Natural killer cell (primary cell): Measurements from ENCODE around the gene AHNAK2. TPM values are rescaled to one million over a fixed set of nuclear protein-coding genes. Genes with fewer than 3 reads are reported as not detected.

Experiments
- ATAC-seq, 3 donors: fragments of 150-1000 bp in 2 of 3; fragments of 200-7000 bp in 1 of 3; cut with Tn5 transposase; 1 replicate in 1 of 3; 2 replicates in 2 of 3; pipeline ENCODE4 v1.10.0; 2021; ENCODE audit warnings: mild to moderate bottlenecking in 2 of 3, moderate library complexity in 2 of 3
- DNase-seq, 2 donors: peaks; one replicate each; pipeline versions ENCODE4 v3.0.0 to v3.0.0-alpha.2; 2013 to 2021; ENCODE audit warnings: mixed read lengths in 1 of 2
- H3K27ac ChIP-seq: one replicate; pipeline ENCODE4 v1.5.1; 2013; ENCODE audit warnings: mild to moderate bottlenecking, low read length
- H3K27me3 ChIP-seq: one replicate; pipeline ENCODE4 v1.6.1; 2013; ENCODE audit warnings: low read length; ENCODE audit not compliant: control insufficient read depth, insufficient read depth
- H3K36me3 ChIP-seq: one replicate; pipeline ENCODE4 v1.6.1; 2013; ENCODE audit warnings: low read length; ENCODE audit not compliant: control insufficient read depth, insufficient read depth
- H3K4me1 ChIP-seq: one replicate; pipeline ENCODE4 v1.6.1; 2013; ENCODE audit warnings: low read length; ENCODE audit not compliant: control insufficient read depth, insufficient read depth
- H3K4me3 ChIP-seq: one replicate; pipeline ENCODE4 v1.5.1; 2013; ENCODE audit warnings: low read length
- H3K9me3 ChIP-seq: one replicate; pipeline ENCODE4 v1.6.1; 2013; ENCODE audit warnings: low read length; ENCODE audit not compliant: control insufficient read depth, insufficient read depth
- H3K27ac Mint-ChIP-seq, 2 donors: one replicate each; pipeline ENCODE4 v1.8.0; 2022; ENCODE audit warnings: mild to moderate bottlenecking in 2 of 2, mixed read lengths in 2 of 2, moderate library complexity in 1 of 2
- H3K27me3 Mint-ChIP-seq, 2 donors: one replicate each; pipeline ENCODE4 v1.8.0; 2022; ENCODE audit warnings: low read depth in 2 of 2, mixed read lengths in 2 of 2
- H3K36me3 Mint-ChIP-seq: one replicate; pipeline ENCODE4 v1.8.0; 2022; ENCODE audit warnings: mixed read lengths
- H3K4me1 Mint-ChIP-seq, 2 donors: one replicate each; pipeline ENCODE4 v1.8.0; 2022; ENCODE audit warnings: mixed read lengths in 2 of 2
- H3K4me3 Mint-ChIP-seq: one replicate; pipeline ENCODE4 v1.8.0; 2022; ENCODE audit warnings: mild to moderate bottlenecking, moderate library complexity, mixed read lengths
- H3K9me3 Mint-ChIP-seq, 2 donors: one replicate each; pipeline ENCODE4 v1.8.0; 2022; ENCODE audit warnings: mixed read lengths in 2 of 2
- CTCF ChIP-seq: fragments of 200-600 bp; IDR thresholded peaks from one replicate; pipeline ENCODE4 v1.8.0; 2022; ENCODE audit warnings: antibody characterized with exemption
- WGBS: methylation state at CpG from one replicate; pipeline ENCODE4 v1.1.7; 2013; ENCODE audit warnings: missing lambda C conversion rate; ENCODE audit not compliant: insufficient coverage; 5-methylcytosine and 5-hydroxymethylcytosine counted together
- intact Hi-C: fragments of 100-400 bp; cut with micrococcal nuclease; formaldehyde crosslinking; loops from one replicate; pipeline ENCODE4 v1.14.2; 2022
- total RNA-seq, 4 donors: library from RNA; stranded (reverse); fragments of 120-200 nt in 1 of 4; gene quantifications; one replicate each; pipeline versions ENCODE4 v1.2.3 to v1.2.4, GENCODE V29; 2013 to 2022

Gene AHNAK2
- total RNA-seq, 3 donors from 2014 or later (not counting 1 experiment from before 2014, with no cell fraction given): 0.05 TPM; not detected in 2

- TF ChIP-seq CTCF: no peak
- Histone ChIP-seq H3K27me3 (no peaks in the 10 kb centered on the region), H3K27ac (no peak overlapping the region), H3K9me3 (no peaks in the 10 kb centered on the region), H3K4me3 (no peak overlapping the region), H3K36me3 (peaks cover 26% of the 10 kb centered on the region), H3K4me1 (peaks cover 20% of the 10 kb centered on the region)
- Mint-ChIP-seq H3K36me3 (no peaks in the 10 kb centered on the region), H3K27ac (no peak overlapping the region), H3K9me3 (no peaks in the 10 kb centered on the region), H3K27me3 (no peaks in the 10 kb centered on the region), H3K4me1 (peaks cover 16 to 37% of the 10 kb centered on the region in 2 donors), H3K4me3 (no peak overlapping the region)
- intact Hi-C loops: no loop called here
- WGBS: 87% methylated on average over 17 of the region's 17 CpGs
- ATAC-seq (no peak), DNase-seq (no peak)
These were observed 32.7 kb upstream of the AHNAK2 start for GRCh38 chr14:105010891-105011291.

- intact Hi-C loops: no loop called here
- H3K4me1 ChIP-seq: peaks cover 12% of the 10 kb centered on the region
- peaks cover 26% of the 10 kb centered on the region for H3K36me3 ChIP-seq
- no peak for TF ChIP-seq CTCF
- ATAC-seq: no peak
- no peaks in the 10 kb centered on the region for H3K36me3 Mint-ChIP-seq
- WGBS: 89% methylated on average over 4 of the region's 4 CpGs
- no peak overlapping the region for H3K27ac Mint-ChIP-seq
- H3K4me1 Mint-ChIP-seq: peaks cover 11 to 29% of the 10 kb centered on the region in 2 donors
- no peak overlapping the region for H3K4me3 Mint-ChIP-seq
- no peak for DNase-seq
- H3K4me3 ChIP-seq: no peak overlapping the region
- no peak overlapping the region for H3K27ac ChIP-seq
- H3K27me3 ChIP-seq: no peaks in the 10 kb centered on the region
- H3K9me3 ChIP-seq: no peaks in the 10 kb centered on the region
- no peaks in the 10 kb centered on the region for H3K27me3 Mint-ChIP-seq
- H3K9me3 Mint-ChIP-seq: no peaks in the 10 kb centered on the region
These were observed 31.9 kb upstream of the AHNAK2 start for GRCh38 chr14:105010106-105010505.

GRCh38 chr14:105007593-105008264 lies 29.6 kb upstream of the AHNAK2 start:
- Histone ChIP-seq H3K27ac (no peak overlapping the region), H3K9me3 (no peaks in the 10 kb centered on the region), H3K36me3 (peaks cover 26% of the 10 kb centered on the region), H3K27me3 (no peaks in the 10 kb centered on the region), H3K4me3 (no peak overlapping the region), H3K4me1 (peaks cover under 1% of the 10 kb centered on the region)
- no peaks in the 10 kb centered on the region for H3K36me3 Mint-ChIP-seq
- TF ChIP-seq CTCF: no peak
- no peak overlapping the region for H3K27ac Mint-ChIP-seq
- intact Hi-C loops: no loop called here
- no peaks in the 10 kb centered on the region for H3K9me3 Mint-ChIP-seq
- H3K27me3 Mint-ChIP-seq: no peaks in the 10 kb centered on the region
- ATAC-seq: no peak
- 96% methylated on average over 19 of the region's 19 CpGs for WGBS
- peaks cover 0 to 7% of the 10 kb centered on the region in 2 donors for H3K4me1 Mint-ChIP-seq
- no peak for DNase-seq
- H3K4me3 Mint-ChIP-seq: no peak overlapping the region
